HEK293T (cell line): ENCODE results near the gene STRIP1.

Source experiments
- CTCF ChIA-PET: fragments of 350-600 bp; formaldehyde crosslinking; extraction: SDS; loops from one replicate; lab custom pipeline; 2021; ENCODE audit warnings: antibody characterized with exemption, inconsistent platforms; lab: Yijun Ruan, JAX
- POLR2A ChIA-PET: fragments of 350-600 bp; formaldehyde crosslinking; extraction: SDS; loops from one replicate; lab custom pipeline; 2020; ENCODE audit warnings: antibody characterized with exemption, inconsistent platforms; lab: Yijun Ruan, JAX
- DNase-seq: peaks from one replicate; pipeline ENCODE4 v3.0.0; 2012; ENCODE audit warnings: mixed read lengths; ENCODE audit errors: extremely low spot score
- ARNT ChIP-seq: fragments of 450-650 bp; IDR thresholded peaks from 2 replicates; pipeline ENCODE4 v1.6.1; 2017; ENCODE audit warnings: mild to moderate bottlenecking
- BHLHE40 ChIP-seq: fragments of 450-650 bp; IDR thresholded peaks from 2 replicates; pipeline ENCODE4 v1.6.1; 2016; ENCODE audit warnings: mild to moderate bottlenecking, moderate library complexity, borderline replicate concordance
- CTBP1 ChIP-seq: fragments of 450-650 bp; IDR thresholded peaks from 2 replicates; pipeline ENCODE4 v1.6.1; 2016; ENCODE audit warnings: borderline replicate concordance
- ELF4 ChIP-seq: fragments of 450-650 bp; IDR thresholded peaks from 2 replicates; pipeline ENCODE4 v1.6.1; 2017; ENCODE audit warnings: antibody characterized with exemption
- FOXA1 ChIP-seq: fragments of 450-650 bp; IDR thresholded peaks from 2 replicates; pipeline ENCODE4 v1.6.1; 2016; ENCODE audit warnings: mild to moderate bottlenecking
- FOXK2 ChIP-seq: fragments of 450-650 bp; IDR thresholded peaks from 2 replicates; pipeline ENCODE4 v1.6.1; 2016; ENCODE audit warnings: mild to moderate bottlenecking
- FOXM1 ChIP-seq: fragments of 450-650 bp; IDR thresholded peaks from 2 replicates; pipeline ENCODE4 v1.6.1; 2017; ENCODE audit warnings: mild to moderate bottlenecking, borderline replicate concordance
- HDGF ChIP-seq: fragments of 450-650 bp; IDR thresholded peaks from 2 replicates; pipeline ENCODE4 v1.6.1; 2017; ENCODE audit warnings: antibody characterized with exemption, borderline replicate concordance
- L3MBTL2 ChIP-seq: fragments of 450-650 bp; conservative IDR thresholded peaks from 2 replicates; pipeline ENCODE4 v1.6.1; 2016; ENCODE audit warnings: mild to moderate bottlenecking
- LEF1 ChIP-seq: fragments of 450-650 bp; IDR thresholded peaks from 2 replicates; pipeline ENCODE4 v1.6.1; 2017; ENCODE audit warnings: mild to moderate bottlenecking, borderline replicate concordance
- NFRKB ChIP-seq: fragments of 450-650 bp; IDR thresholded peaks from 2 replicates; pipeline ENCODE4 v1.6.1; 2016; ENCODE audit warnings: mild to moderate bottlenecking, moderate library complexity
- PKNOX1 ChIP-seq: fragments of 450-650 bp; IDR thresholded peaks from 2 replicates; pipeline ENCODE4 v1.6.1; 2016
- SP1 ChIP-seq: fragments of 450-650 bp; IDR thresholded peaks from 2 replicates; pipeline ENCODE4 v1.6.1; 2017
- SUZ12 ChIP-seq: fragments of 450-650 bp; IDR thresholded peaks from 2 replicates; pipeline ENCODE4 v1.6.1; 2016; ENCODE audit warnings: mild to moderate bottlenecking
- TARDBP ChIP-seq: fragments of 450-650 bp; IDR thresholded peaks from 2 replicates; pipeline ENCODE4 v1.6.1; 2016
- ZNF384 ChIP-seq: fragments of 450-650 bp; IDR thresholded peaks from 2 replicates; pipeline ENCODE4 v1.6.1; 2016

Gene STRIP1

GRCh38 chr1:110034040-110034450 lies 379 bp upstream of the STRIP1 start:
- POLR2A ChIA-PET: interaction anchor here (0.7 to 2.2 kb wide), 15 partner anchors 9 to 413 kb away, joined by 3 to 18 read pairs (median 4); partner anchors contain the start of genes KCNC4 and RBM15
- TF ChIP-seq FOXM1: no peak
- no peak for TF ChIP-seq LEF1
- no peak for TF ChIP-seq ELF4
- peak; percentile 93 for TF ChIP-seq FOXK2
- TF ChIP-seq SUZ12: no peak
- TF ChIP-seq ZNF384: no peak
- no peak for TF ChIP-seq SP1
- CTCF ChIA-PET: interaction anchor here (0.6 to 2.0 kb wide), 4 partner anchors 19 to 49 kb away, joined by 3 to 6 read pairs (median 4); partner anchors contain the start of gene AHCYL1
- no peak for DNase-seq

- TF ChIP-seq BHLHE40 (no peak), FOXK2 (no peak), PKNOX1 (no peak), ZNF384 (no peak), NFRKB (no peak), HDGF (no peak)
- ChIA-PET CTCF (interaction anchor here (1.1 to 2.0 kb wide), 3 partner anchors 18 to 68 kb away, joined by 3 to 6 read pairs (median 6); no protein-coding TSS in a partner anchor), POLR2A (interaction anchor here (0.7 to 2.2 kb wide), 21 partner anchors 10 to 415 kb away, joined by 3 to 18 read pairs (median 4); partner anchors contain the start of genes AHCYL1 and RBM15)
- no peak for DNase-seq
These were observed 870 bp downstream of the STRIP1 start for GRCh38 chr1:110035236-110035752.

- TF ChIP-seq CTBP1 (no peak), SP1 (no peak), ARNT (no peak), BHLHE40 (no peak), ZNF384 (no peak), FOXK2 (no peak), HDGF (no peak), TARDBP (no peak), FOXM1 (no peak), LEF1 (no peak), NFRKB (no peak), L3MBTL2 (no peak), ELF4 (no peak), FOXA1 (no peak), PKNOX1 (no peak), SUZ12 (no peak)
- POLR2A ChIA-PET: no interaction called here
- DNase-seq: no peak
- CTCF ChIA-PET: interaction anchor here (2.0 kb wide), 1 partner anchor 9 kb away, joined by 7 read pairs; no protein-coding TSS in a partner anchor
These were observed 3.8 kb downstream of the STRIP1 start for GRCh38 chr1:110038271-110038670.

GRCh38 chr1:110039641-110040040 lies 5.2 kb downstream of the STRIP1 start:
- ChIA-PET CTCF (interaction anchor here (0.8 to 2.0 kb wide), 3 partner anchors 10 to 48 kb away, joined by 3 to 7 read pairs (median 3); no protein-coding TSS in a partner anchor), POLR2A (interaction anchor here (1.1 kb wide), 1 partner anchor 10 kb away, joined by 5 read pairs; no protein-coding TSS in a partner anchor)
- no peak for DNase-seq
- TF ChIP-seq TARDBP (no peak), ZNF384 (no peak), L3MBTL2 (no peak), CTBP1 (no peak), ELF4 (no peak), FOXK2 (no peak), NFRKB (no peak), ARNT (no peak), FOXA1 (no peak), LEF1 (no peak), HDGF (no peak), FOXM1 (no peak), SP1 (no peak), SUZ12 (no peak)

GRCh38 chr1:110040548-110040947 lies 6.1 kb downstream of the STRIP1 start:
- ChIA-PET POLR2A (no interaction called here), CTCF (no interaction called here)
- DNase-seq: no peak
- TF ChIP-seq LEF1 (no peak), FOXM1 (no peak), BHLHE40 (no peak), SP1 (no peak), SUZ12 (no peak), FOXK2 (no peak), CTBP1 (no peak), TARDBP (no peak), FOXA1 (no peak), ELF4 (no peak), NFRKB (no peak), ARNT (no peak), L3MBTL2 (no peak), PKNOX1 (no peak), ZNF384 (no peak), HDGF (no peak)

- ChIA-PET CTCF (no interaction called here), POLR2A (no interaction called here)
- DNase-seq: no peak
- TF ChIP-seq HDGF: no peak
- no peak for TF ChIP-seq FOXA1
- TF ChIP-seq CTBP1: no peak
- TF ChIP-seq ZNF384: no peak
- TF ChIP-seq BHLHE40: no peak
- no peak for TF ChIP-seq FOXM1
- no peak for TF ChIP-seq SP1
- no peak for TF ChIP-seq PKNOX1
- no peak for TF ChIP-seq TARDBP
- TF ChIP-seq ELF4: no peak
- no peak for TF ChIP-seq LEF1
- TF ChIP-seq NFRKB: no peak
These were observed 8.6 kb downstream of the STRIP1 start for GRCh38 chr1:110043016-110043415.
